ENCODE data around the gene AP1M1.

Gene AP1M1

DNA sequence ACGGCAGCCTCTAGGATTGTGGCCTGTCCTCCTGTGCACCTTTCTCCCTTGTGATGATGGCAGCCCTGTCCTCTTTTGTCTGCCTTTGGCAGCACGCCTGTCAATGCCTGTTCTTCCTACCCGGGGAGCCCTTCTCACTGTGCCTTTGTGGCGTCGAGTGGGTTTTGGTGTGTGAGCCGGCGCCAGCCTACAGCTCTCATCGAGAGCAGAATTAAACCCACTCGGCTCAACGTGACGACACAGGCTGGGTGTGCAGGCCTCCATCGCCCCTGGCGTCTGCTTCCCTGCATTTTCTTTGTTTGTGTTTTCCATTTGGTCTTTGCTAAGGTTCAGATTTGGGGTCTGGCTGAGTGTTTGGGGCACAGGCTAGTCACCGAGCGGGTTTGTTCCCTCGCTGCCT, 34.4 kb downstream of the AP1M1 start:
- DNase-seq (ENCODE audit: low read depth in 2 of 2), result no peak

DNA sequence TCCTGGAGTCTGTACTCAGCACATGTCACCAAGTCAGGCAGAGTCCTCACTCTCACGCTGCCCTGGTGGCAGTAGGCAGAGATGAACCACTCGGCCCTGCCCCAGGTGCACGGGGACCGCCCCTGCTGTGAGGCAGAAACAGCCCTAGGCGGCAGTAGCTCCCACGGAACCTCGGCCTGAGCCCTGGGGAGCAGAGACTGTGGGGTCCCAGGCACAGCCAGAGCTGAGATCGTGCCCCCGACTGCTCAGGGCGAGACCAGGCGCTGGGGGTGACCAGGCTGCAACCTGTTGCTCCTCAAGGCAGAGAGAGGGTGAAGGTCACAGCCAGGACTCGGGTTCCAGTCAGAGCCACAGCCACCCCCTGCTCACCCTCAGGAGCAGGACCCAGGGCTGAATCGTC, 34.9 kb downstream of the AP1M1 start:
- no peak for DNase-seq (ENCODE audit: low read depth in 2 of 2)

DNA sequence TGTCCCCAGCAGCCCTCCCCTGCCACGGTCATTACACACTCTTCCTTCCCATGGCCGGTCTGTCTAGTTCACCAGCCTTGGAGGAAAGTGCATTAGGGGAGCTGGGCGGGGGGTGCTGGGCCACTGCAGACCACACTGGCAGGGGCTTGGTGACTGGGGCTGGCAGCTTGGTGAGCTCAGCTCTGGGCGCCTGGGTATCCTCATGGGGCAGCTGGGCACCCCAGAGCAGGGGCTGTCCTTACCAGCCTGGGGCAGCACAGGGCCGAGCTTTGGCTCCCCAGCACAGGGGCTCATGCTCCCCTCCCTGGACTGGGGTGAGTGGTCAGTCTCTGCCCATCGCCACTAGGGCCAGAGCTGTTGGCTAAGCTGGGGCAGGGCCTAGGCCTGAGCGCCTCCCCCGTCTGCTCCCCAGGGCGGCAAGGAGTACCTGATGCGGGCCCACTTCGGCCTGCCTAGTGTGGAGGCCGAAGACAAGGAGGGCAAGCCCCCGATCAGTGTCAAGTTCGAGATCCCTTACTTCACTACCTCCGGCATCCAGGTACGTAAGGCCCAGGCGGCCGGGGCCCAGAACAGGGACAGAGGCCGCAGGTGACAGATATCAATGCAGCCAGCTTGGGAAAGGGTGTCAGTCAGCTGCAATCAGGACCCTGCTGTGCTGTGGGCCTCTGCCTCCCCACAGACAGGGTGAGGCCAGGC, 35.5 kb downstream of the AP1M1 start:
- DNase-seq (ENCODE audit: low read depth in 2 of 2), result no peak

DNA sequence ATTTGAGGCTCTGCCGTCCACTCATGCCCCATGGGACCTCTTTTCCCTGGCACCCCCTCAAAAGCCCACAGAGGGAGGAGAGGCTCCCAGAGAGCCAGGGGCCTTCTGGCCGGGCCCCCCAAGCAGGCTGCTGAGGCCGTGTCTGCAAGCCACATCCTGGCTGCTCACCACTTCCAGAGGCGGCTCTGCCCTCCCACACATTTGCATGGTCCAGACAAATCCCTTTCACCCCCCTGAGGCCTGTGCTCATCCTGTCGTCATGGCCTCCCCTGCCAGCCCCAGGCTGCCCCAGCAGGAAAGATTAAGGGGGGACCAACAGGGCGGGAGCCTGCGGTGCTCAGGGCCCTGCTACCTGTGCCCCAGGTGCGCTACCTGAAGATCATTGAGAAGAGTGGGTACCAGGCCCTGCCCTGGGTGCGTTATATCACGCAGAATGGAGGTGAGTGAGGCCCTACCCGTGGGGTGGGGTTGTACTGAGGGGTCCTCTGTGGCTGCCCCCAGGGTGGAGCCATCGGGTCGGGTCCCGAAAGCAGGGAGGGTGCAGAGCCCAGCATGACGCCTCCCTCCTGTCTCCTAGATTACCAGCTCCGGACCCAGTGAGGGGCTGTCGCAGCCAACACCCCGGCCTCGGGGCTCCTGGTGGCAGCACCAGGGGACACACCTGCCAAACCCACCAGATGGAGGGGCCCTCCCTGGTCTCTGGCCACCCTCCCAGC, 36.3 kb downstream of the AP1M1 start:
- no peak for DNase-seq (ENCODE audit: low read depth in 2 of 2)

DNA sequence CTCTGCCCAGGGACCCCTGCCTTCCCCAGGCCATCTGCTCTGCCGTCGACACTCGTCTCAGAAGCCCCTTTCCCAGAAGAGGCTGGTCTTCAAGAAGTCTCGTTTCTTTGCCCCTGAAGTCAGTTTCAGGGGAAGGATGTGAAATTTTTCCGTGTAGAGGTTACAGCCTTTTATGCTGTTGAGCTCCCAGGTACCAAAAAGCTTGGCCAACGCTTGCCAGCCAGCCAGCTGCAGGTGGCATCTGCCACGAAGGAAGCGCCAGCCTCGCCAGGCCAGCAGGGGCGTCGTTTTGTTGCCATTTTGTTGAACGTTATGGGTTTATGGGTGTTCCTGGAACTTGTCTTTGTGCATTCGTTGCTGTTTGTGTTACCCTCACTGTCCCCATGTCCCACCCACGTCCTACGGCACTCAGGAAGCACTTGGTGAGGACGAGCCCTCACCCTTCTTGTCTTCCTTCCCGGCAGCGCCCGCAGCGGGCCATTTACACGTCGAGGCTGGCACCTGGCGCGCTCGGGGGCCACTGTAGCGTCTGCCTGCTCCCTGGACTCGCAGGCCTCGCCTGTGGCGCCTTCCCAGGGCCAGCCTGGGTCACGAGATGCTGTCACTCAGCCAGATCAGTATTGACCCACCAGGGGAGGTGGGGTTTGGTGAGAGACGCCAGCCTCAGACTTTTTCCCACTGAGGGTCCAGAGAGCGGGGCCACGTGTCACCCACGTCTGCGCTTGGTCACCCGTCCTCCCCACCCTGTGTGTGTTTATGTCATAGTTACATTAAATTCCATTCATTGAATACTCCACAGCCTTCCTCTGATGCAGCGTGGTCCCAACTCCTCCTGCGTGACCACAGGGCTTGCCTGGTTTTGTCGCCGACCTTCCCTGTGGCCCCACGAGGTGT, 37.1 kb downstream of the AP1M1 start:
- no peak for DNase-seq (ENCODE audit: low read depth in 2 of 2)

DNA sequence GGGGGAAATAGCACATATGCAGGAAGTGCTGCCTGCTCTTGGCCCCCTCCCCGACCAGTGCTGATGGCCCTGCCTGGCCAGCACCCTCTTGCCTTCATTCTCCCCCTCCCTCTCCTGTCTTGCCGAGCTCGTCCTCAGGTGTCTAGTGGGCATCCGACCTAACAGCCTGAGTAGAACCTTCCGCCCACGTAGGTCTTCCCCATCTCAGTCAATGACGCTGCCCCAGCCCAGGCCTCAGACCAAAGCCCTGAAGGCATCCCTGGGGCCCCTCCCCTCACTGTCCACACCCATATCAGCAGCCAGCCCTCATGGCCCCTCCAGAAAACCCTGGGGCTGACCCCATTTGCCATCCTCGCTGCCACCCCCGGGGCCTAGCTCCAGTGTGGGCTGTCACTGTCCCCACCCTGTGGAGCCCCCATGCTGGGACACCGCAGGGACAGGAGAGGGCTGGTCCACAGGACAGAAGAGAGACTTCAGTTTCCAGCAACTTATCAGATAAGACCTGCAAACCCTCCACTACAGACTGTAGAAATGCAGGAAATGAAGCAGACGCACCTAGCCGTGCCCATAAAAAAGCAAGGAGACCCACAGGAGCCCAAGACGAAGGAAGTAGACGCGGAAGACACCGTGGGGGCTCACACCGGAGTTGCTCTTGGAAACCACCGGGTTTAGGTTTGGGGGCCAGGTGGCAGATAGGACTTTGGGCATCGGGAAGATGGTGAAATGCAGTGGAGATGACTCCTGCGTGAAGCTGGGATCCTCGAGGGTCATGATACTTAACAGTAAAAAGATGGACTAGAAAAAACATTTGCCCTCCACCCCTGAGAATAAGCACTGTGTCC, 38.3 kb downstream of the AP1M1 start:
- DNase-seq (ENCODE audit: low read depth in 2 of 2), result no peak

DNA sequence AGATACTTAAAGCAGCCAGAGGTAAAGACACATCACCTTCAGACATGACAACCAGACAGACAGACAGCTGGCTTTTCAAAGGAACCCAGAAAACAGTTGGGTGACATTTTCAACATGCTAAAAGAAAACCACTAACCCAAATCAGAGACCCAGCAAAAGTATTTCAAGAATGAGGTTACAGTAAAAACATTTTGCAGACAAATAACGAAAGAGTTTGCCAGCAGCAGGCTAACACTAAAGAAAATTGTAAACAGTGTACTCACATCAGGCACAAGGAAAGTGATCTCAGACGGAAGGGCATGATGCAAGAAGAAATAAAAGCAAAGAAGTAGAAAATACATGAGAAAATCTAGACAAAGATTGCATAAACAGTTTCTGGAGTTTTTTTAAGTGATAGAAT, 46.4 kb downstream of the AP1M1 start:
- DNase-seq (ENCODE audit: low read depth in 2 of 2), result no peak

DNA sequence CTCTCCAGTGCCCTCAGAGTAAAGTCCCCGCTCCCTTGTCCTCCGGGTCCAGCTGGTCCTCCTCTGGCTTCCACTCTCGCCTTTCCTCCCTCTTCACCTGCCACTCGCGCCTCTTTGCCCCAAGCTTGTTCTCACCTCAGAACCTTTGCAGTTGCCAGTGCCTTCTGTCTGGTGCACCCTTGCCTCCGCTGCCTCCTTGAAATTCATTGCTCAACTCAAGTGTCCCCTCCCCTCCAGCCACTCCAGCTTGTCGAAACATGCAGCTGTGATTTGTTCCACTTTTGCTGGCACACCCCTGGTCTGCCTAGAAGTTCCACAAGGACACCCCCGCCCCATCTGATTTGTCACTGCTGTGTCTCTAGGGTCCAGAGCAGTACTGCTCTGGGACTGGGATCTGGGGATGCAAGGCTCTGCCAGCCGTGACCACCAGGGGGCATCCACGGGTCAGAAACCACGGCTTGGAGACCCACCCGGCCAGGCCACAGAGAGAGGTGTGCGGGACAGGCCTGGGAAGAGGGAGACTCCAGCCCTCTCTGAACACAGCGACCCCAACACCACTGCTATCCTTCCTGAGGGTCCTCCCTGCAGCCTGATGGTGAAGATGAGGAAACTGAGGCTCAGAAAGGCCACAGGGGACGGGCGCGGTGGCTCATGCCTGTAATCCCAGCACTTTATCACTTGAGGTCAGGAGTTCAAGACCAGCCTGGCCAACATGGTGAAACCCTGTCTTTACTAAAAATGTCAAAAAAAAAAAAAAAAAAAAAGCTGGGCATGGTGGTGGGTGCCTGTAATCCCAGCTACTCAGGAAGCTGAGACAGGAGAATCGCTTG, 49.9 kb downstream of the AP1M1 start:
- peak; percentile 71 to 89 for DNase-seq (ENCODE audit: low read depth in 2 of 2)

DNA sequence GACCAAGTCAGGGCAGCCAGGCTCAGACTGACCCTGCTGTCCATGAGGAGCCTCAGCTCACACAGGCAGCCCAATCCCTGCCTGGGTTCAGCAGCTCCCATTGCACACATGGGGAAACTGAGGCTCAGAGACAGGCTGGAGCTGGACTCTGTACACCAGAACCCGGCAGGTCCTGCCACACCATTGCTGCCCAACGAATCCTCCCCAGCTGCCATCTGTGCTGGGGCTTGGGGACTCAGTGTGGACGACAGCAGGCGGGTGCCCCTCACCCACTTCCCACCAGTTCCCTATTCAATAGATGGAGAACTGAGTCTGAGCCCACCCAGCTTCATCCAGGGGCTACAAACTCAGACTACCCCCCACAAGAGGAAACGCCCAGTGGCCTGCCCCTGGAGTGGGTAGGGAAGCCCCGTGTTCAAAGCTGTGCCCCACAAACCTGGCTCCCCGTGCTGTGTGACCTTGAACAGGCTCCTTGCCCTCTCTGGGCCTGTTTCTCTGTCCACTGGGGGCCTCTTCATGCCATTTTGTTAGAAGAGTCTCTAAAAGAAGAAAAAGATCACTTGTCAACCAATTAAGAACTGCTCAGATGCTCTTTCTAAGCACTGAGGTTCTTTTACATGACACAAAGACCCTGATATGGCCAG, 50.8 kb downstream of the AP1M1 start:
- DNase-seq (ENCODE audit: low read depth in 2 of 2), result no peak

DNA sequence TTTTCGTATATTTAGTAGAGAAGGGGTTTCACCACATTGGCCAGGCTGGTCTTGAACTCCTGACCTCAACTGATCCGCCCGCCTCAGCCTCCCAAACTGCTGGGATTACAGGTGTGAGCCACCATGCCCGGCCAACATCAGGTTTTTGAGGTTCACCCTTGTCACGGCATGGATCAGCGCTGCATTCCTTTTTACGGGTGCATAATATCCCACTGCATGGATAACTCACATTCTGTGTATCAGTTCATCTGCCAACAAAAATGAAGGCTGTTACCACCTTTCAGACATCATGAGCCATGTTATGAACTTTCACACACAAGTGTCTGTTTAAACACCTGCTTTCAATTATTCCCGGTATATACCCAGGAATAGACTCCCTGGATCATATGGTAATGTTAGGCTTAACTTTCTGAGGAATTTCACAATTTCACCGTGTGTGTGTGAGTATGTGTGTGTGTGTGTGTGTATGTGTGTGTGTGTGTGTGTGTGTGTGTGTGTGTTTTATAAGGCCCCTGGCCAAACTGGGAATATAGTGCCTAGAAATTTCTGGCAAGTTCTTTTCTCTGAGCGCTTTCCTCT, 52.2 kb downstream of the AP1M1 start:
- no peak for DNase-seq (ENCODE audit: low read depth in 2 of 2)

DNA sequence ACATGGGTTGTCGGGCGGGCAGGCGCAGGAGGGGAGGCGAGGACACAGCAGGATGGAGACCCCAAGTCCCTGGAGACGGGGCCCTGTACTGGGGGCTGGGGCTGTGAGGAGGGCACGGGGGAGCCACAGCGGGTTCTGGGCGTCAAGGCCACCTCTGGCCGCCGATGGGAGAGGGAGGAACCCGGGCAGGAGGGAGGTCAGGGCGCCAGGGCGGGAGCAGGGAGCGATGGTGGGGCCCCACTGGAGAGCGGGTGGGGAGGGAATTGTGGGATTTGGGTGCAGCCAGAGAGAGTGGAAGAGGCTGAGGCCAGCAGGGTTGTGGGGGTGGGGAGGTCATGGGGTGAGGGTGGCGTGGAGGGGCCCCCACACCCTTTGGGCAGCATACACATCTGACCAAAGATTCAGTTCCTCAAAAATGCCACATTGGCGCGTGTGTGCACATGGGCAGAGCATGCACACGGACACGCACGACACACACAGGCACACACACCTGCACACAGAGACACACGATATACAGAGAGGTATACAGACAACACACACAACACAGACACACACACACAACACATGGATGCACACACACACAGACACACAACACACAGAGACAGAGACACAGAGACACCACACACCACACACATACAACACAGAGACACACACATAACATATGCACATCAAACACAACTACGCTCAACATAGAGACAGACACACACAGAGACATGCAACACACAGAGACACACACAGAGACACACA, 54.9 kb downstream of the AP1M1 start:
- DNase-seq (ENCODE audit: low read depth in 2 of 2), result no peak

DNA sequence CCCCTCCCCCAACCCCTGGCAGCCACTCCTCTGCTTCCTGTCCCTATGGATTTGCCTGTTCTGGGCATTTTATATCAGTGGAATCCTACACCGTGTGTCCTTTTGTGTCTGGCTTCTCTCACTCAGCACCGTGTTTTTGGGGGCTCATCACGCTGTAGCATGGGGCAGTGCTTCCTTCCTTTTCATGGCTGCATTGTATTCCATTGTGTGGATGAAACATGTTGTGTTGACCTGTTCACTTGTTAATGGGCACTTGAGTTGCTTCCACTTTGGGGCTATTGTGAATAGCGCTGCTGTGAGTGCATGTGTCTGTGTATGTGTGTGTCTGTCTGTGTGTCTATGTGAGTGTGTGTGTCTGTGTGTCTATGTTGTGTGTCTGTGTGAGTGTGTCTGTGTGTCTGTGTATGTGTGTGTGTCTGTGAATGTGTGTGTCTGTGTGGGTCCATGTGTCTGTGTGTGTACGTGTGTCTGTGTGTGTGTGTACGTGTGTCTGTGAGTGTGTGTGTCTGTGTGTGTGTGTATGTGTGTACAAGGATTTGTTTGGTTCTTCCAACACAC, 57.2 kb downstream of the AP1M1 start:
- no peak for DNase-seq (ENCODE audit: low read depth in 2 of 2)

DNA sequence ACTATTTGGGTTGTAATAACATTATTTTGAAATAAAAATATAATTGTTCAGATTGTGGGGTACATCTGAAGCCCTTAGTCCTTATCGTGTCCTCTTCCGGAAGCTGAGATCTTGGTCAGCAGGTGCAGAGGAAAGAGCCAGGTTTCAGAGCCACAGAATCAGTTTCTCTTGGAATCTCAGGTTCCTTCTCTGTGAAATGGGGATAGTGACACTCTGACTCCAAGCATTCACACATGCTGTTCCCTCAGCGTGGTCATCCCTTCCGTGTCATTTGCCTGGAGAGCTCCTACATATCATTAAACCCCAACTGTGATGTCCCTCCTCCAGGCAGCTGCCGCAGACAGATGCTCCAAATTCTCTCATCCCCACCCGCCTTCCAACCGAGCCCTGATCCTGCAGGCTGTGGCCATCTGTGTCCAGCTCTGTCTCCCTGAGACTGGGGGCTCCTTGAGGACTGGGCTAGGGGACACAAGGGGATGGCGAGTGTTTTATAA, 59.8 kb downstream of the AP1M1 start:
- no peak for DNase-seq (ENCODE audit: low read depth in 2 of 2)

DNA sequence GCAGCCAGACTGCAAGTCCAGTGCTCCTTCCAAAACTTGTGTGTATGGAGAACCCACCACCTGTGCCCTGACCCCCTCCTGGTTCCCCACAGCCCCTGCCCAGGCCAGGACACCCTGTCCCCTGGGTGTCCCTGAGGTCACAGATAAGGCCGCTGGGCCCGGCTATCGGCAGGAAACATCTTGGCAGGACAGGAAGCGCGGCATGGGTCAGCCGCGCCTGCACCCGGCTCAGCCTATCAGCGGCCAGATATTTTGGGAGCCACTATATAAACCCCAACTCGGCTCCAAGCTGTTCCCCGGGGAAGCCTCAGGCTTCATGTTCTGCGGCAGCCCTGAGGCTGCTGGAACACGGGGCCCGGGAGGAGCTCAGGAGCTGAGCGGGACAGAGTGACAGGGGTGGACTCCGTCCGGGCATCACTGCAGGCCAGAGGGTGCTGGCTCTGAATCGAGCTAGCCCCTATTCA, 60.8 kb downstream of the AP1M1 start:
- DNase-seq (ENCODE audit: low read depth in 2 of 2), result no peak

DNA sequence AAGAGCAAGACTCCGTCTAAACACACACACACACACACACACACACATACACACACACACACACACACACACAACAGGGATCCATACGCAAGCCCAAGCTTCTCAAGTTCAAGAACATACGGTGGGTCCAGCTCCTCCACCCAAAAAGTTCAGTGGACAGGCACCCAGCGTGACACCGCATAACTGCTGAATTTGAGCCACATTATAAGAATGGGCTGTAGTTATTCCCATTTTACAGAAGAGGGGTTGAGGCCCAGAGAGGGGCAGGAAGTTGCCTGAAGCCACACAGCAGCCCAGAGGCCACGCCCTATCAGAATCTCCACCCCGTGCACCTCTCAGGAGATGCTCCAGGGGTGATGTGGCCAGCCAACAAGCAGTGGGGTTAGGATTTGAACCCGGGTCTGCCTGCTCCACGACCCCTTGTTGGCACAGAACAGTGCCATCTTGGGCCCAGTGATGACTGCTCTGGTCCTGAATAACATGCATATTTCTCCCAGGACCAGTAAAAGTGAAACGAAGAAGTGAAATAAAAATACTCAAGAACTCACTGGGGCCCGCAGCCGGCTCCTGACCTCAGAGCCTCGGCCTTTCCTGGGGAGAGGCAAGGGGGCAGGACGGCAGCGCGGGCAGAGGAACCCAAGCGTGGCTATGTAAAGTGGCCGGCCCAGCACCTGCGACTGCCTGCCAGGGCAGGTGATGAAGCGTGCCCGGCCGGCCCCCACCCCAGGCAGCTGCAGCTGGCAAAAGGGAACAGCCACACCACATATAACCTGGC, 61.9 kb downstream of the AP1M1 start:
- DNase-seq (ENCODE audit: low read depth in 2 of 2), result no peak

DNA sequence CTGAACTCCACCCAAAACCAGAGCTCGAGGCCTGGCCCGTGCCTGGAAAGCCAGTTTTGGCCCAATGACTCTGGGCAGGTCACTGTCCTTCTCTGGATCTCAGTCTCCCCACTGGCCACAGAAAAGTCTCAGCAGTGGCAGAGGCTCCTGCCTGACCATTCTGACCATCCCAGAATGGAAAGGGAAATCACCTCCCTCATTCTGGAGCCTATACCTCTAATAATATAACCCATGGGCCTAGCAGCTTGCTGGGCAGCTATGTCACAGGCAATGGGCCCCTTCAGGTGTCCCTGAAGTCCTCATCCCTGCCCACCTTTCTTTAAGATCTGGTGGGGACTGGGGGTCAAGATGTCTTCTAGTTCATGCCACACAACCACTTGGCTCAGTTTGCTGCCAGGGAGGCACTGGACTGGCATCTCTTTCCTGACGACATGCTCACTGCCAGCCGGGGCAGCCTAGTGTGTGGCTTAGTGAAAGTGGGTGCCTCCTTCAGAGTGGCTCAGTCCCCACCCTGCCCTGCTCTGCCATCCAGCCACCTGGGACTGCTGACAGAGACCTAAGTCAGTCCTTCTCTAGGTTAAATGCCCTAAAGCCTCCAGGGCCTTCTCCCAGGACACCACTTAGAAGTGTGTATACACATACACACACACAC, 62.6 kb downstream of the AP1M1 start:
- no peak for DNase-seq (ENCODE audit: low read depth in 2 of 2)

DNA sequence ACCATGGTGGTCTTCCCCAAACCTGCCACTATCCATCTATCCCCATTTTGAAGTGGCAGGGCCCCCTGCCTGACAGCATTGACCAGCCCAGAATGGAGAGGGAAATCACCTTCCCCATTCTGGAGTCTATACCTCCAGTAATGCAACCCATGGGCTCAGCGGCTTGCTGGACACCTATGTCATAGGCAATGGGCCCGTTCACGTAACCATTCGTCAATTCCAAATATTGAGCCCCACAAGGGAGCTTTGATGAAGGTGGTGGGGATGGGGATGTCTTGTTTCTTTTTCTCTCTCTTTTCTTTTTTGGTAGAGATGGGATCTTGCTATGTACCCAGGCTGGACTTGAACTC, 63.1 kb downstream of the AP1M1 start:
- DNase-seq (ENCODE audit: low read depth in 2 of 2), result no peak
